Neural cell (in vitro differentiated cells): Measurements from ENCODE around the gene CABP5. TPM values are rescaled to one million over a fixed set of nuclear protein-coding genes. Genes with fewer than 3 reads are reported as not detected.

Experiments
- H2AFZ ChIP-seq: fragments of 200-600, 300-800 bp; sonication (generic), shearing (Covaris generic); 2 replicates; pipeline ENCODE4 v1.6.0; 2014; ENCODE audit warnings: low read depth, mild to moderate bottlenecking, antibody characterized with exemption, low read length, moderate library complexity
- H3F3A ChIP-seq: fragments of 200-600 bp; shearing (Covaris generic); 2 replicates; pipeline ENCODE4 v1.6.1; 2016; ENCODE audit warnings: mild to moderate bottlenecking, moderate library complexity, mixed read lengths, antibody characterized with exemption, low read length; ENCODE audit not compliant: insufficient read depth, poor library complexity, severe bottlenecking
- H3K27ac ChIP-seq: fragments of 200-600, 300-800 bp; sonication (generic), shearing (Covaris generic); 2 replicates; pipeline ENCODE4 v1.5.1; 2014; ENCODE audit warnings: mild to moderate bottlenecking, low read length, moderate library complexity
- H3K27me3 ChIP-seq: fragments of 300-800, 200-600 bp; sonication (generic), shearing (Covaris generic); 2 replicates; pipeline ENCODE4 v1.6.0; 2014; ENCODE audit warnings: mild to moderate bottlenecking, low read depth, low read length, moderate library complexity; ENCODE audit not compliant: insufficient read depth
- H3K36me3 ChIP-seq: fragments of 300-800, 200-600 bp; sonication (generic), shearing (Covaris generic); 2 replicates; pipeline ENCODE4 v1.5.1; 2014; ENCODE audit warnings: mild to moderate bottlenecking, antibody characterized with exemption, low read length, moderate library complexity; ENCODE audit not compliant: insufficient read depth
- H3K4me2 ChIP-seq: fragments of 300-800, 200-600 bp; sonication (generic), shearing (Covaris generic); 2 replicates; pipeline ENCODE4 v1.6.0; 2014; ENCODE audit warnings: mild to moderate bottlenecking, low read length
- H3K4me3 ChIP-seq: fragments of 300-800, 200-600 bp; sonication (generic), shearing (Covaris generic); 2 replicates; pipeline ENCODE4 v1.5.1; 2014; ENCODE audit warnings: mild to moderate bottlenecking, low read length, moderate library complexity
- H3K79me2 ChIP-seq: fragments of 200-600 bp; shearing (Covaris generic); replicated peaks from 2 replicates; pipeline ENCODE4 v1.6.0; 2014; ENCODE audit warnings: mild to moderate bottlenecking, low read length, moderate library complexity; ENCODE audit not compliant: insufficient read depth
- H3K9ac ChIP-seq: fragments of 300-800, 200-600 bp; sonication (generic), shearing (Covaris generic); 2 replicates; pipeline ENCODE4 v1.6.1; 2016; ENCODE audit warnings: mild to moderate bottlenecking, low read length, mixed read lengths
- H3K9me2 ChIP-seq: fragments of 200-600 bp; shearing (Covaris generic); 2 replicates; pipeline ENCODE4 v1.6.1; 2016; ENCODE audit warnings: mild to moderate bottlenecking, low read length, mixed read lengths; ENCODE audit not compliant: insufficient read depth
- H3K9me3 ChIP-seq: fragments of 200-600, 300-800 bp; sonication (generic), shearing (Covaris generic); 2 replicates; pipeline ENCODE4 v1.6.1; 2016; ENCODE audit warnings: mild to moderate bottlenecking, mixed run types, low read length, moderate library complexity, mixed read lengths
- H4K20me1 ChIP-seq: fragments of 200-600 bp; shearing (Covaris generic); 2 replicates; pipeline ENCODE4 v1.6.1; 2016; ENCODE audit warnings: mild to moderate bottlenecking, mixed run types; ENCODE audit not compliant: insufficient read depth
- EP300 ChIP-seq: fragments of 450-650 bp; conservative IDR thresholded peaks from 2 replicates; pipeline ENCODE4 v1.6.1; 2014; ENCODE audit warnings: antibody characterized with exemption, mild to moderate bottlenecking, moderate library complexity; ENCODE audit not compliant: poor library complexity, severe bottlenecking
- EZH2 ChIP-seq: fragments of 200-600, 300-800 bp; shearing (Covaris generic), sonication (generic); IDR thresholded peaks from 2 replicates; pipeline ENCODE4 v1.6.1; 2014; ENCODE audit warnings: antibody characterized with exemption, low read length, borderline replicate concordance, mild to moderate bottlenecking; ENCODE audit not compliant: insufficient read depth, poor library complexity, severe bottlenecking
- MXI1 ChIP-seq: fragments of 450-650 bp; conservative IDR thresholded peaks from 2 replicates; pipeline ENCODE4 v1.6.1; 2014; ENCODE audit warnings: antibody characterized with exemption, mild to moderate bottlenecking; ENCODE audit not compliant: poor library complexity, severe bottlenecking
- POLR2AphosphoS5 ChIP-seq: IDR thresholded peaks from 2 replicates; pipeline ENCODE4 v1.6.1; 2012
- SMC3 ChIP-seq: fragments of 450-650 bp; conservative IDR thresholded peaks from 2 replicates; pipeline ENCODE4 v1.6.1; 2014; ENCODE audit warnings: antibody characterized with exemption, mild to moderate bottlenecking, moderate library complexity; ENCODE audit not compliant: poor library complexity
- TAF1 ChIP-seq: IDR thresholded peaks from 2 replicates; pipeline ENCODE4 v1.6.1; 2012; ENCODE audit warnings: low read depth
- polyA plus RNA-seq: library from polyadenylated mRNA; depleted of rRNA; stranded (reverse); fragments of >200 nt; gene quantifications from 2 replicates; pipeline ENCODE4 v1.2.3, GENCODE V29; 2014
- TF ChIP-seq, protein P1 (sequence below): IDR thresholded peaks from 2 replicates; pipeline ENCODE4 v1.6.1; 2012; ENCODE audit warnings: borderline replicate concordance
- TF ChIP-seq, protein P2 (sequence below): fragments of 450-650 bp; IDR thresholded peaks from 2 replicates; pipeline ENCODE4 v1.5.1; 2014; ENCODE audit warnings: antibody characterized with exemption, mild to moderate bottlenecking, moderate library complexity; ENCODE audit not compliant: poor library complexity, severe bottlenecking

Gene CABP5
- polyA plus RNA-seq, 1 donor from 2014 or later: not detected

DNA sequence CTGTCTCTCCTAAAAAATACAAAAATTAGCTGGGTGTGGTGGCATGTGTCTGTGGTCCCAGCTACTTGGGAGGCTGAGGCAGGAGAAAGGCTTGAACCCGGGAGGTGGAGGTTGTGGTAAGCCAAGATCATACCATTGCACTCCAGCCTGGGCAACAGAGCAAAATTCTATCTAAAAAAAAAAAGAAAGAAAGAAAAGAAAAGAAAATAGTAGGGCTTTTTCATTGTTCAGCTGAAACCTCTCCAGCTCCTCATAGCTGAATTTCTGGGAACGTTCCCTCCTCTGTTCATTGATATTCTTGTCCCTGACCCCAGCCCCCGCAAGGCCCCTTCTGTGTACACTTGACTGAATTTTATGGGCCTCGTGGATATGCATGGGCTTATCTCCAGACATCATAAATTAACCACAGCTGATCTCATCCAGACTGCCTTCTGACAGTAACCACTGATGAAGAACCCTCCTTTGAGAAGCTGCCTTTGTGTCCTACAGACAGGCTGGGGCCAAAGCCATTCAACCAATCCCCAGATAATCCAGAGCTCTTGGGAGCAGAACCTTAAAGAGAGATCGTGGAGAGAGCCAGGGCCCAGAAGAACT, 49.6 kb downstream of the CABP5 start, which contains the start of gene ELSPBP1 (continued):
- TF ChIP-seq SMC3: no peak
- TF ChIP-seq POLR2AphosphoS5: no peak
- no peak for TF ChIP-seq TAF1

DNA sequence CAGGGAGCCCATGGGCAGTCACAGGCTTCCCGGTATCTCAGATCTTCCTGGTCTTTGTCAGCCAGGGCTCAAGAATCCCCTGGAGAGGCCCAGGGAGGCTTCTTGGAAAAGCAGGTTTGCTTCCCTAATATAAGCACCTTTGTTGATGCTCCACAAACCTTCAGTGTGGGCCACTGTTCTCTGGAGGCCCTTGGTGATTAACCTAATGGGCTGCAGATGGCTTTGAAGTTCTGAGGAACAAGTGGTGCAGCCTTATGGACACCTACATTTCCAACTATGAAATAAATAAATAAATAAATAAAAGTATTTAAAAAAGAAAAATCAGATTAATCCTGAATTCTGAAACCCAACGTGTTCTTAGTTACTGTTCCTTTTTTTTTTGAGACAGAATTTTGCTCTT, 51.8 kb downstream of the CABP5 start, which contains the start of gene BSPH1:
TSS of gene BSPH1 (minus strand) at position 101 of the 400 bp plus-strand sequence. CDS start at position 12, 89 bp downstream.
- H3K27me3 ChIP-seq: no peaks in the 10 kb centered on the region
- H3K9me2 ChIP-seq: no peaks in the 10 kb centered on the region

DNA sequence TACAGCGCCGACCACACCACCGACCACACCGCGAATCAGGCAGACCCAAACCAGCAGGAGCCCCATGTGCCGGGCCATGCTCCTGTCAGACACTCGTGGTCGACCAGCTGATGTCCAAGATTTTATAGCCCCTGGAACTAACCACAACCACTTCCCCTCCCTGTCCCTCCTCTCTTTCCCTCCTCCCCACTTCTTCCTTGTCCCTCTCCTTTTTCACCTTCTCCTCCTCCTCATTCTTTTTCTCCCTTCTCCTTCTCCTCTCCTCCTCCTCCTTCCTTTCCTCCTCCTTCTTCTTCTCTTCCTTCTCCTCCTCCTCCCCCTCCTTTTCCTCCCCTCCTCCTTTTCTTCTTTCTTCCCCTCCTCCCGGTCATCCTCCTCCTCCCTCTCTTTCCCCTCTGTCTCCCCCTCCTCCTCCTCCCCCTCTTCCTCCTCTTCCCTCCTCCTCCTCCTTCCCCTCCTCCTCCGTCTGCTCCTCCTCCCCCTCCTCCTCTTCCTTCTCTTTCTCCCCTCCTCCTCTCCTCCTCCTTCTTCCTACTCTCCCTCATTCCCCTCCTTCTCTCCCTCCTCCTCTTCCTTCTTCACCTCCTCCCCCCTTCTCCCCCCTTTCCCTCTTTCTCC, 52.6 kb downstream of the CABP5 start:
- Histone ChIP-seq H3K27ac (no peak overlapping the region), H4K20me1 (no peaks in the 10 kb centered on the region), H3K79me2 (no peaks in the 10 kb centered on the region), H3K27me3 (no peaks in the 10 kb centered on the region), H3K36me3 (no peaks in the 10 kb centered on the region), H3K4me3 (no peak overlapping the region), H3K9me3 (no peaks in the 10 kb centered on the region), H3F3A (no peaks in the 10 kb centered on the region), H3K4me2 (no peak overlapping the region), H3K9ac (no peak overlapping the region), H3K9me2 (no peaks in the 10 kb centered on the region), H2AFZ (no peak overlapping the region)
- TF ChIP-seq, protein P1, sequence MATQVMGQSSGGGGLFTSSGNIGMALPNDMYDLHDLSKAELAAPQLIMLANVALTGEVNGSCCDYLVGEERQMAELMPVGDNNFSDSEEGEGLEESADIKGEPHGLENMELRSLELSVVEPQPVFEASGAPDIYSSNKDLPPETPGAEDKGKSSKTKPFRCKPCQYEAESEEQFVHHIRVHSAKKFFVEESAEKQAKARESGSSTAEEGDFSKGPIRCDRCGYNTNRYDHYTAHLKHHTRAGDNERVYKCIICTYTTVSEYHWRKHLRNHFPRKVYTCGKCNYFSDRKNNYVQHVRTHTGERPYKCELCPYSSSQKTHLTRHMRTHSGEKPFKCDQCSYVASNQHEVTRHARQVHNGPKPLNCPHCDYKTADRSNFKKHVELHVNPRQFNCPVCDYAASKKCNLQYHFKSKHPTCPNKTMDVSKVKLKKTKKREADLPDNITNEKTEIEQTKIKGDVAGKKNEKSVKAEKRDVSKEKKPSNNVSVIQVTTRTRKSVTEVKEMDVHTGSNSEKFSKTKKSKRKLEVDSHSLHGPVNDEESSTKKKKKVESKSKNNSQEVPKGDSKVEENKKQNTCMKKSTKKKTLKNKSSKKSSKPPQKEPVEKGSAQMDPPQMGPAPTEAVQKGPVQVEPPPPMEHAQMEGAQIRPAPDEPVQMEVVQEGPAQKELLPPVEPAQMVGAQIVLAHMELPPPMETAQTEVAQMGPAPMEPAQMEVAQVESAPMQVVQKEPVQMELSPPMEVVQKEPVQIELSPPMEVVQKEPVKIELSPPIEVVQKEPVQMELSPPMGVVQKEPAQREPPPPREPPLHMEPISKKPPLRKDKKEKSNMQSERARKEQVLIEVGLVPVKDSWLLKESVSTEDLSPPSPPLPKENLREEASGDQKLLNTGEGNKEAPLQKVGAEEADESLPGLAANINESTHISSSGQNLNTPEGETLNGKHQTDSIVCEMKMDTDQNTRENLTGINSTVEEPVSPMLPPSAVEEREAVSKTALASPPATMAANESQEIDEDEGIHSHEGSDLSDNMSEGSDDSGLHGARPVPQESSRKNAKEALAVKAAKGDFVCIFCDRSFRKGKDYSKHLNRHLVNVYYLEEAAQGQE: no peak
- TF ChIP-seq EZH2: no peak
- TF ChIP-seq TAF1: no peak
- no peak for TF ChIP-seq POLR2AphosphoS5
- no peak for TF ChIP-seq MXI1
- no peak for TF ChIP-seq EP300
- TF ChIP-seq SMC3: no peak

More for the DNA sequence above, 51.8 kb downstream of the CABP5 start, which contains the start of gene BSPH1:
- no peak within 1 kb of the TSS for H3K9ac ChIP-seq
- TF ChIP-seq SMC3 (no peak), EP300 (no peak), EZH2 (no peak), MXI1 (no peak), TAF1 (no peak), POLR2AphosphoS5 (no peak)
- TF ChIP-seq, protein P2, sequence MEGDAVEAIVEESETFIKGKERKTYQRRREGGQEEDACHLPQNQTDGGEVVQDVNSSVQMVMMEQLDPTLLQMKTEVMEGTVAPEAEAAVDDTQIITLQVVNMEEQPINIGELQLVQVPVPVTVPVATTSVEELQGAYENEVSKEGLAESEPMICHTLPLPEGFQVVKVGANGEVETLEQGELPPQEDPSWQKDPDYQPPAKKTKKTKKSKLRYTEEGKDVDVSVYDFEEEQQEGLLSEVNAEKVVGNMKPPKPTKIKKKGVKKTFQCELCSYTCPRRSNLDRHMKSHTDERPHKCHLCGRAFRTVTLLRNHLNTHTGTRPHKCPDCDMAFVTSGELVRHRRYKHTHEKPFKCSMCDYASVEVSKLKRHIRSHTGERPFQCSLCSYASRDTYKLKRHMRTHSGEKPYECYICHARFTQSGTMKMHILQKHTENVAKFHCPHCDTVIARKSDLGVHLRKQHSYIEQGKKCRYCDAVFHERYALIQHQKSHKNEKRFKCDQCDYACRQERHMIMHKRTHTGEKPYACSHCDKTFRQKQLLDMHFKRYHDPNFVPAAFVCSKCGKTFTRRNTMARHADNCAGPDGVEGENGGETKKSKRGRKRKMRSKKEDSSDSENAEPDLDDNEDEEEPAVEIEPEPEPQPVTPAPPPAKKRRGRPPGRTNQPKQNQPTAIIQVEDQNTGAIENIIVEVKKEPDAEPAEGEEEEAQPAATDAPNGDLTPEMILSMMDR: no peak
- TF ChIP-seq, protein P1: no peak
- H3F3A ChIP-seq: no peaks in the 10 kb centered on the region
- H3K79me2 ChIP-seq: no peaks in the 10 kb centered on the region
- H3K9me3 ChIP-seq: no peaks in the 10 kb centered on the region
- no peaks in the 10 kb centered on the region for H4K20me1 ChIP-seq
- no peak within 1 kb of the TSS for H3K4me2 ChIP-seq
- H2AFZ ChIP-seq: no peak within 1 kb of the TSS
- no peaks in the 10 kb centered on the region for H3K36me3 ChIP-seq
- no peak within 1 kb of the TSS for H3K4me3 ChIP-seq
- no peak within 1 kb of the TSS for H3K27ac ChIP-seq
